H1 (cell line): ENCODE measurements around the gene DOCK9.

ENCODE experiments used
- CTCF ChIP-seq, 3 experiments: IDR thresholded peaks; 1 replicate in 2 of 3; 2 replicates in 1 of 3; pipeline versions ENCODE4 v1.5.1 to v1.6.1; 2011; ENCODE audit warnings: low read length in 3 of 3, mild to moderate bottlenecking in 3 of 3, inconsistent platforms in 2 of 3, low read depth in 1 of 3, moderate library complexity in 1 of 3; ENCODE audit not compliant: insufficient read depth in 1 of 3; ENCODE audit errors: control extremely low read depth in 1 of 3
- EGR1 ChIP-seq: IDR thresholded peaks from 2 replicates; pipeline ENCODE4 v1.6.1; 2011; ENCODE audit warnings: low read depth, low read length, borderline replicate concordance
- EP300 ChIP-seq, 2 experiments: IDR thresholded peaks; 1 replicate in 1 of 2; 2 replicates in 1 of 2; pipeline ENCODE4 v1.6.1; 2011 to 2012; ENCODE audit warnings: low read depth in 2 of 2, low read length in 2 of 2, mild to moderate bottlenecking in 2 of 2, borderline replicate concordance in 1 of 2, inconsistent platforms in 1 of 2, moderate library complexity in 1 of 2
- EZH2 ChIP-seq: fragments of 200-600 bp; sonication (generic); IDR thresholded peaks from 2 replicates; pipeline ENCODE4 v1.7.1; 2012; ENCODE audit warnings: low read depth, mild to moderate bottlenecking, moderate library complexity, low read length, inconsistent platforms; ENCODE audit not compliant: severe bottlenecking
- GABPA ChIP-seq: IDR thresholded peaks from 2 replicates; pipeline ENCODE4 v1.6.1; 2011; ENCODE audit warnings: mild to moderate bottlenecking, low read length, moderate library complexity, borderline replicate concordance; ENCODE audit not compliant: insufficient read depth
- HDAC2 ChIP-seq, 2 experiments: fragments of 300-600 bp in 1 of 2; sonication (generic) in 1 of 2; IDR thresholded peaks; 2 replicates each; pipeline ENCODE4 v1.6.1; 2011 to 2012; ENCODE audit warnings: low read depth in 2 of 2, low read length in 2 of 2, mild to moderate bottlenecking in 2 of 2, moderate library complexity in 2 of 2, borderline replicate concordance in 1 of 2, inconsistent platforms in 1 of 2
- POLR2A ChIP-seq, 2 experiments: IDR thresholded peaks; 1 replicate in 1 of 2; 2 replicates in 1 of 2; pipeline ENCODE4 v1.6.1; 2011; ENCODE audit warnings: low read depth in 2 of 2, low read length in 2 of 2, mild to moderate bottlenecking in 2 of 2; ENCODE audit errors: control extremely low read depth in 1 of 2
- POLR2AphosphoS5 ChIP-seq: IDR thresholded peaks from 2 replicates; pipeline ENCODE4 v1.6.1; 2011; ENCODE audit warnings: low read depth, low read length
- RFX5 ChIP-seq: IDR thresholded peaks from 2 replicates; pipeline ENCODE4 v1.6.1; 2011; ENCODE audit warnings: low read depth, low read length, improper control_type of control experiment, borderline replicate concordance
- SUZ12 ChIP-seq: fragments of 200-600 bp; sonication (generic); IDR thresholded peaks from 2 replicates; pipeline ENCODE4 v1.6.1; 2012; ENCODE audit warnings: mild to moderate bottlenecking, inconsistent platforms, low read length, moderate library complexity, mixed read lengths
- USF2 ChIP-seq: IDR thresholded peaks from 2 replicates; pipeline ENCODE4 v1.6.1; 2011; ENCODE audit warnings: low read length, improper control_type of control experiment

GRCh38 chr13:98917116-98917515 lies 60.7 kb downstream of the DOCK9 start:
- TF ChIP-seq CTCF (IDR thresholded peaks at IDR 0.05; ENCODE audit: control extremely low read depth in 1 of 3, insufficient read depth in 1 of 3, low read depth in 1 of 3, low read length in 3 of 3) (no peak), EGR1 (no peak), EP300 (IDR thresholded peaks at IDR 0.05; ENCODE audit: borderline replicate concordance in 1 of 2, low read depth in 2 of 2, low read length in 2 of 2) (no peak), POLR2A (IDR thresholded peaks at IDR 0.05; ENCODE audit: control extremely low read depth in 1 of 2, low read depth in 2 of 2, low read length in 2 of 2) (no peak), EZH2 (no peak), RFX5 (no peak), HDAC2 (IDR thresholded peaks at IDR 0.05; ENCODE audit: borderline replicate concordance in 1 of 2, low read depth in 2 of 2, low read length in 2 of 2) (no peak), USF2 (no peak), GABPA (no peak), POLR2AphosphoS5 (no peak), SUZ12 (no peak)
